DMS114 treated with DMSO at 0.1 percent for 48 hours (cell line): ENCODE measurements around the gene GSTO2.

Experiments
- DNase-seq: peaks from one replicate; lab custom pipeline; 2025; ENCODE audit not compliant: unreplicated experiment; lab: John Stamatoyannopoulos, UW

GSTO2 gene

DNA sequence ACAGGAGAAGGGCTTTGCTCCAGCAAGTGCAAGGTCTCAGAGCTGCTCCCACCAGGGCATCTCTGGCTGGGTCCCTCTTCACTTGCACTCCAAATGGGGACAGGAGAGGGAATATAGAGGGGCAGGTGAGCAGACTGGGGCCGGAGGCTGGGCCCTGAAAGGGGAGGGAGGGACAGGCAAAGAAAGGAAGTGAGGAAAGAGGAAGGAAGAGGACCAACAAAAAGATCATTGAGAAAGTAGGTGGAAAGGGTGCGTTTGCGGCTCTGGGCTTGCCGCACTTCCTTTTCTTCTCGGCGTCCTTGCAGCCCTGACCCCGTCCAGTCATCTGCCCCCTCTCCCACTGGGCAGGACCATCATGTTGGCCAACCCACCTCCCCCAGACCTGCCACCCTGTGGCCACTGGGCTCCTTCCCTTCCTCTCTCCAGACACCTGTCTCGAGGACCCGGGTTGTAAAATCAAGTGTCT, 55.3 kb downstream of the GSTO2 start:
- DNase-seq: no peak

DNA sequence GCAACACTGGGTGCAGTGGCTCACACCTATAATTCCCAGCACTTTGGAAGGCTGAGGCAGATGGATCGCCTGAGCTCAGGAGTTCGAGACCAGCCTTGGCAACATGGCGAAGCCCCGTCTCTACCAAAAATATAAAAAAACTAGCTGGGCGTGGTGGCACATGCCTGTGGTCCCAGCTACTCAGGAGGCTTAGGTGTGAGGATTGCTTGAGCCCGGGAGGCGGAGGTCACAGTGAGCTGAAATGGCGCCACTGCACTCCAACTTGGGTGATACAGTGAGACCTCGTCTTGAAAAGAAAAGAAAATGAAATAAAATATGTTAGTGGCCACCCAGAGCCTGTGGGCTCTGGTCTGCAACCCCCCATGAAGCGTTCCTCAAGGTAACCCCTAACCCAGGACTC, 55.9 kb downstream of the GSTO2 start:
- DNase-seq: no peak

DNA sequence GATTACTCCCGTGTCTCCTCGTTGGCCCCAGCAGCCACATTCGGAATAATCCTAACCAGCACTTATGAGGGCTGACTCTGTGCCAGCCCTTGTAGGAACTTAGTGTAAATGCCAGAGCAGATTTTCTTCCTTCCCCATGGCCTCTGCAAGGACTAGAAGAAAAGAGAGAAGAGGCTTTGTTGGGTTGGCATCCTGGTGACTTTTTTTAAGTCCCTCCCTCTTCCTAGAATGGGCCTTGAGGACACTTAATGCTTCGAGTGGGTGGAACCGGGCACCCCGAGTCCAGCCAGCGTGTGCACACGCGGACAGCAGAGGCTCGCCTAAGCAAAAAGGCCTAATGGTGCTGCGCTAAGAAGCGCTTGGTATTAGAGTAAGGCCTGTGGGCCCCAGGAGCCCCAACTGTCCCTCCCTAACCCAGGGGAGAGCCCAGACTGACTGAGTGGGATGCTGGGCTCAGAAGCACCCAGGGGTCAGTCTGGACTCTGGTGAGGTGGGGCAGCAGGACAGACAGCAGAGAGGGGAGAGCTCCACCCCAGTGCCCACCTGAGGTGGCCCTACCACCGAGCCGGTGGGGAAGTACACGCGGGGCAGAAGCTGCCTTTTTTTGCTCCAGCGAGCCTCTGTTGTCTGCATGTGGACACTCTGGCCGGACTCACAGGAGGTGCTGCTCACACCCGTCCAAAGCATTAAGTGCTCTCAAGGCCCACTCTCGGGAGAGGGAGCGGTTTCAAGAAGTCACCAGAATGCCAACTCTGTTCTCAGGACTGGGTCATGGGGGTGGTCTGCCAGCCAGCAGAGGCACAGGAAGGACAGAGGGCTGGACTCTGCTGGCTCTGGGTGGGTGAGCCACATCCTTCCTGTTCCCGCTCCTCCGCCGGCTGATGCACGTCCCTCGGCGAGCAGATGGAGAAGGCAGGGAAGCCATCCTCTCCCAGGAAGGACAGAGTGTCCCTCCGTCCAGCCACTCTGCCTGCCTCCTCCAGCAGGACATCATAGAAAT, 56.8 kb downstream of the GSTO2 start:
- no peak for DNase-seq

DNA sequence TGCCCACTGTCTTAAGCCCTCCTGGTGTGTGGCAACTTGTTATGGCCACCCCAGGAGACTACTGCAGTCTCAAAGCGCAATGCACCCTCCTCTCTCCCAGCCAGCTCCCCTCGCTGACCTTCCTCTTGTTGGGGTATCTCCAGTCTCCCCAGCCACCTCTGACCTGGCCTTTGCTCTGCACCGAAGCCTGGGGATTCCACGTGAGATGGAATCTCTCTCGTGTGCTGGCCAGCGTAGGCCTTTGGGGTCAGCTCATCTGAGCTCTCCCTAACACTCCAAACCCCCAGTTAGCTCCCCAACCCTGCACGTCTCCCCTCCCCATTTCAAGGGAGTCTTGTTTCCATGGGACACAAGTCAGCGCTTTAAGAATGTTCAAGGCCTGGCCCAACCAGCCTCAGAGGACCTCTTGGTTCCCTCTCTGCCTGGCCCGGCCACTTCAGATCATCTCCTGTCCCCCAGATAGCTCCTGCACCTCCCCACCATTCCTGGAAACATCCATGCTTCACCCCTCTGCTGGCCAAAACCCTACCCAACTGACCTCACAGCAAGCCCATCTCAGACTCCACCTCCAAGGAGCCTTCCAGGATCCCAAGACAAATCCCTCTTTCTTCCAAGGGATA, 58.1 kb downstream of the GSTO2 start:
- no peak for DNase-seq

DNA sequence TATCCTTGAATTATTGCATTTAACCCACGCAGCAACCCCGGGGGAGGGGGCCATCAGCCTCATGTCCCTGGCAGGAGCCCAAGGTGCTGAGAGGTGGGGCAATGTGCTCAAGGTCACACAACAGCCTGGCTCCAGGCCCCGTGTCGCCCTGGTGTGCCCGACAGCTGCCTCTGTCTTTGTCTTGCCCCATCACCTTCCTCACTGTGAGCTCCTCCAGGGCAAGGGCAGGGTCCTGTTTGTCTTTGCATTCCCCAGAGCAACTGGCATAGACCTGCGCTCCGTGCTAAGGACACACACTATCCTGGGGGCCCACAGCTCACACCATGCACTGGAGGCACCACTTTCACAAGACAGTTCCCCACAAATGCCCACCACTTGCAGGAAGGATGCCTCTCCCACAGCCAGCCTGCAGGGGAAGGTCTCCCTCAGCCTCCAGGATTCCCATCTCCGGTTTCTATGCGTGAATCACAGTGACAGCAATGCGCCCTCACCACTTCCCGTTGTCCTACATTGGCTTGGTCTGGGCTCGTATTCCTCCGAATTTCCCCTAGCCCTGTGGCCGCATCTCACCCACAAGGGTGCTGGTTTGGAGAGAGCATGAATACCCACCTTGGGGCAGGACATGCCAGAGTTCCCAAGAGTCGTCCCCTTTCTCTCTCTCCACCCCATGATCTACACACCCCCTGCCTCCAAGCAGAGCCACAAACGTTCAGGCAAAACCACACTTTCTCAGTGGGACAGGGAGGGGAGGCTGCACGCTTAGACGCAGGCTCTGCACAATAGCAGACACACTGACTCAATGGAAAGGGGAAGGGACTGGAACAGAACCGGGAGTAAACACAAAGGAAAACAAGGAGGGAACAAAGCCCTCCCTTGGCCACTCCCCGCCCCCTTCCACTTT, 59.0 kb downstream of the GSTO2 start:
- no peak for DNase-seq

DNA sequence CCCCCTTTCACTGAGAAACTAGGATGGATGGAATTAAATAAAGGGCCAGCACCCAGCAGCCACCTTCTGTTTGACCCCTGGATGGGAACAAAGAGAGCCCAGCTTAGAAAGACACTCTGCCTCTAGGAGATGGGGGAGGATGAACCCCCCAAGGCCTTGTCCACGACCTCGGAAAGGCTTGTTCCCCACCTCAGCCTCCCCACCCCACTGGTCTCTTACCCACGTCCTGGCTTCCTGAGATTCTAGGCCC, 59.6 kb downstream of the GSTO2 start:
- DNase-seq: no peak

DNA sequence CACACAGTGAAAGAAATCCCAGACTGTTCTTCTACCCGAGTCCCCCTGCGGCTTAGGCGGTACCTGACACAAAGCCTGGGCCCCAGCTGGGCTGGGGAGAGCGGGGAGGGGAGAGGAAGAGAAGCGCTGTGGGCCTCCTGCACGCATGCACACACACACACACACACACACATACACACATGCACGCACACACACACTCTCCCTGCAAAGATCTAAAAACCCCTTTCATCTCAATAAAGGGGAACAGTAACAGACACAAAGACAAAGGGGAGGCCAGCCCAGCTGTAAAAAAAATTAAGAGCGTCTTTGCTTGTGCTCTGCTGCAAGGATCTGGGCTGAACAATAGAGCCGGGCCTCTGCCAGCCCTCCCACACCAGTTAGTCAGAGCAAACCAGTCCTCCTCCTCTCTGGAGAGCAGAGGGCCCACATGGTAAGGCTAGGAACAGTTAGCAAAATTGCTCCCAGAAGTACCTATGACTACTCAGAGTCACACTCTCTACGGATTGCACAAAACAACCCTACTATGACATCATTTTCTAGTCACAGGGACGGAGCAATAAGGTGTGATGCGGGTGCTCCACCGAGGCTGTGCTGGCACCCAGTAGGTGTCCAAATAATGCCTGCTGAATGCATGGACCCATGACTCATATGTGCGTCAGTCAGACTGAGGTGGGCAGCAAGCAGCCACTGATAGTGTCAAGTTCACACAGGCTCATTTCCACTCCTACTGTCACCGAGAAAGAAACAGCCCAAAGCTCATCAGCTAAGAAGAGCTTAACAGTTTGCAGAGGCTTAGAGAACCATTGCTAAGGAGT, 60.1 kb downstream of the GSTO2 start:
- DNase-seq: no peak

DNA sequence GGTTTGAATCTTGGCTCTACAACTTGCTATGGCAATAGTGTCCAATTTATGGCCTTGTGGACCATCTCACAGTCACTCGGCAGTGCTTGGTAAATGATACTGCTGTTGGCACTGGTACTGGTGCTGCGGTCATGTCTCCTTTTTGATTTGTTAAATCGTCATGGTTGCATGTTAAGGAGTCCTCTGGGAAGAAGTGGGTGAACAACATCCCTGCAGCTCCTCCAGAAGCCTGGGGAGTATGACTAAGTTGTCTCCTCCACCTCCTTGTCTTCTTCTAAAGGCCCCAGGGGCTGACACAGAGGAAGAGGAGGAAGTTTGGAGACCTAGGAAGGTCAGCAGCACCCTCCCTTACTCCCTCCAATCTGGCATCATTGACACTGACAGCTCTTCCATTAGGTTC, 60.8 kb downstream of the GSTO2 start:
- no peak for DNase-seq

DNA sequence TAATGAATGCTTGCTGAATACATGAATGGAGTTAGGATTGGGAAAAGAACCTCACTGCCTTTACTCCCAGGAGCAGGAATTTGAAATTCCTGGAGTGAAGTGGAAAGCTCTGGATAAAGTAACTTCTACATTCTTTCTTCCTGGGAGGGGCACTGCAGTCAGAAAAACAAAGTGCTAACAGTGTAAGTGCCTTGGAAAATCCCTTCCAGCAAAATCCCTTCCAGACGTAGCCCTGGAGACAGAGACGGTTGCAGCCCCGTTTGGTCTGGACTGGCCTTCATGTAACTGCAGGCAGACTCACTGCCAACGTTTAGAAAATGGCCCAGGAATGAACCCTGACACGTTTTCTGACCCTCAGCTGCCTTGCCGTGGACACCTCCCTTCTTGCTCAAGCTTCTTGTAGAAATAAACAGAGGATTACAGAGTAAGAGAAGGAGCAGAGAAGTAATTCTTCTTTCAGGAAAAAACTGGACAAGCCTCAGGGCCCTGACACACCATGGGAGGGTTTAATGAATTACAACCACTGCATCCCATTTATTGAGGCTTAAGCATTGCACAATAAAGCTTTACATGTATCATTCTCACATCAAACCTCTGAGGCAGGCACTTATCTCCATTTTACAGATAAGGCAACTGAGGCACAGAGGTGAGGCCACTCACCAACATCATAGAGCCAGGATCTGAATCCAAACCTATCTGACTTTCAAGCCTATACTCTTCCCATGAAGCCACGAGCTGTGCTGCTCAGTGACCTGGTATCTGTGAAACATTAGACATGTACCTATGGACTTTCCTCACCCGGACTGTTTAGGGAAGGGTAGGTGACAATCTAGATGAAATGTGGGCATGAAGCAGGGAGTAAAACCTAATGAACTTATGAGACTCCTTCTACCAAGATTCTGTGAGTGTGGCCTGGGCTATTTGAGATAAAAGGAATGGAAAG, 61.5 kb downstream of the GSTO2 start:
- DNase-seq: no peak

DNA sequence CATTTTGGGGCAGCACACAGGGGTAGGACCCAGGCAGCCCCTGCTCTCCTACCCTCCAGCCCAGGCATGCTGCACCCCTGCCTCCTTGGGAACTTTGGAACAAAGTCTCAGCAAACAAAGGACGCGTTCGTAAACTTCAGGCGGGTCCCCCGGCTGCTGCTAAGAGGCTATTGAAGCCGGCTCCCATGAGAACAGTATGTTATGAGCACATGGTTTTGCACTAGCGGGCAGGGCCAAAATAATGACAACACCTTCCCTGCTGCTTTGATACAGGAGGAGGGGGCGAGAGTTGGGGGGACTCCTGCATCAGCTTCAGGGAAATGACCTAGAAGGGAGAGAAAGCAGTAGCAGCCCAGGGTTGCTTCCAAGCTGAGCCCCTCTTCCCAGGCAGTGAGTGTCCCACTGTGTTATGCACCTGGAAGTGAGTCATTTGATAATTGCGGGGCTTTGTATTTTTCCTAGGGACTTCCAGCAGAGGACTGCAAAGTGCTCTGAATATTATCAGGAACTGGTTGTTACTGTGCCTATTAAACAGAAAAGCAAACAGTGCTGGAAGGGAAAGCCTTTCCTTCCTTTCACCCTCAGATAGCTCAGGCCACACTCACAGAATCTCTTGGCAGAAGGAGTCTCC, 62.3 kb downstream of the GSTO2 start:
- no peak for DNase-seq

DNA sequence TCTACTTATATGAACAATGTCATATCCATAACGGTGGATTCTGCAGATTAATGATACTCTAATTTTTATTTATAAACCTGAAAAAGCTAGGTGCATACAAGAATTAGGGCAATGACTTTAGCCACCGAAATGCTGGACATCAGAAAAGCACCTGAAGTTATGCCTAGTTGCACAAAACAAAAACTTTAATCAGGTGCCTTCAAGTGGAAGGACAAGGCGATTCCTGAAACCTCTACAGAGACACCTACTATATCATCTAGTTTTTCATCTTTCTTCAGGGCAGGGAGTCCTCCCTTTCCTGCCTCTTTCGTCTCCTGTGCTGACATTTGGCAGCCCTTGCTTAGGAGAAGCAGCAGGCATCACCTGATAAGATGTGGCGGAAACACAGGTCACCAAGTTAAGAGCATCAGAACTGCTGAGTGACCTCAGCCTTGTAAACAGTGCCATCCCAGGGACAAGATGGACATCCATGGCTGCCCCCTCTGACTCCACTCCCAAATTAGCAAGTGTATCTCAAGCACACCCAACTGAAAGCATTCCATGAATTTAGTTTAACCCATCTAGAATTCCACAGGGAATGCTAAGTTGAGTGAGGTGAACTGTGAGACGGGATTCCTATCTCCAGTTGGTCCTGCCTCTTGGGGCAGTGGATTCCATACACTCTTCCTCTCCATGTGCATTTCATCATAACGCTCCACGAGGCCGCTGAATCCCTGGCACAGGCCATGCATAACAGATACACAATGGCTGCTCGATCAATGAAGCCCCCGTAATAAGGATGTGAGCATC, 63.5 kb downstream of the GSTO2 start:
- DNase-seq: no peak

DNA sequence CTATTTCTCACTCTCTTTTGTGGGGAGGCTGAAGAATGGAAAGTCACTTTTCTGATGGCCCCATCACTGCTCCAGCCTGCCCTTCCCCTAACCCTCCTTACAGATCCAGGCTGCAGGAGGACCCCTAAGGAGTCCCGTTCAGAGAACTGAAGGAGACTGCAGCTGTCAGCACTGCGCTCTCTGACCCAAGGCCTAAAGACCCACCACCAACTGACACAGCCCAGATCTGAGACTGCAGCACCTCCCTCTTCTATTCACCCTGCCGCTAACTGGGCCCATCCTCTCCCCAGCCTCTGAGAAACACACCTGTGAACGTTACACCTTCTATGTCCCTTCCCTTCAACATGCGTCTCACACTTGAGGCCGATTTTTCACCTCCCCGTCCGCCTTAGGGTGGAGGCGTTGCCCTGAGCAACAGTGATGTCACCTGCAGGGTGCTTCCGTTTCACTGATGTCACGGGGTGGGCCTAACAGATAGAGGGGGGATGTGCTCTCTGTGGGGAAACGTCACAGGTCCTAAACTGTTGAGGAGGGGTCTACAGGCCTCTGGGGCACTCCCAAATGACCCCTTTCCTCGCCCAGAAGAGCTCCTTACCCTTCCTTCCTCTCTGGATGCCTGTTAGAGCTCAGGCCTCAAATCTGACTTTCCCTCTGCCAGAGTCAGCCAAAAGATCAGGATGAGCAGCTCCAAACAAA, 64.2 kb downstream of the GSTO2 start:
- no peak for DNase-seq

DNA sequence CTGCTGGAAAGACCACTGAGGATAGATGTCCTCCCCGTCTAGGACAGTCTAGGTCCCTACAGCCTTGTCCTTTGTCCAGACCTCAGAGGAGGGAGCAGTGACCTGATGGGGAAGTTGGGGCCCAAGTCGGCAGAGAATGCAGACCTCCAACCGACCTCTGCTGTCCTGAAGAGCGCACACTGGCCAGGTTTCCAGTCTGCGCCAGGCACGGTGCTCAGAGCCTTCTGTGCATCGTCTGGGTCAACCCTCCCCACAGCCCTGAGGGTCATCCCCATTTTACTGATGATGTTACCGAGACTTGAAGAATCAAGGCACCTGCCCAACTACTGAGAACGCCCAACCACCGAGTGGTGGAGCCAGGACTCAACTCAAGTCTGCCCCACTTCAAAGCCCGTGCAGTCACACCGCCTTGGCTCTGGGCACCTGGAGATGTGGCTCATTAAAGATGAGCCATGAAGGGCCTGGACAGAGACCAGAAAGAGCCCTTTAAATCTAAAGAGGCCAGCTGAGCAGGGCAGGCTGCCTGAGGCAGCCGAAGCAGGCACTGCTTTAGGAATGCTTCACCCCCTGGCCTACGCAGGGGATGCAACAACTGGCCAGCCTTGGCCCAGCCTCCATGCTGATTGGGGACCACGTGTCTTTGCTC, 64.9 kb downstream of the GSTO2 start:
- DNase-seq: no peak

DNA sequence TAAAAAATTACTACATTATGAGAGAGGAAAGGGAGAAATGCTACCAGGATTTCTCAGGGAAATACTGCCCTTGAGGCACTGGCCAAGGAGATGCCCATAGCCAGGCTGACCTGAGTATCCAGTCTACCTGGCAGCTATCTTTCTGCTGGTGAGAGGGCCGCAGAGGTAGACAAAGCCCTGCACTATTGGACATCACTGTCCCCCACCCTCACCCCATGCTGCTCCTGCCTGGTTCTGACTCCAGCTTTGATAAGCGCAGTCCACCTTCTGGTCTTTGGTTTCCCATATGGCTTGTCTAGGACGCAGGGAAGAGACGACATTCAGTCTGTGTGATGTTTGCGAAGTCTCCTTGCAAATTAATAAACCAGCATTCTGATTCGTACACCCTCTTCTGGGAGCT, 65.6 kb downstream of the GSTO2 start:
- no peak for DNase-seq

DNA sequence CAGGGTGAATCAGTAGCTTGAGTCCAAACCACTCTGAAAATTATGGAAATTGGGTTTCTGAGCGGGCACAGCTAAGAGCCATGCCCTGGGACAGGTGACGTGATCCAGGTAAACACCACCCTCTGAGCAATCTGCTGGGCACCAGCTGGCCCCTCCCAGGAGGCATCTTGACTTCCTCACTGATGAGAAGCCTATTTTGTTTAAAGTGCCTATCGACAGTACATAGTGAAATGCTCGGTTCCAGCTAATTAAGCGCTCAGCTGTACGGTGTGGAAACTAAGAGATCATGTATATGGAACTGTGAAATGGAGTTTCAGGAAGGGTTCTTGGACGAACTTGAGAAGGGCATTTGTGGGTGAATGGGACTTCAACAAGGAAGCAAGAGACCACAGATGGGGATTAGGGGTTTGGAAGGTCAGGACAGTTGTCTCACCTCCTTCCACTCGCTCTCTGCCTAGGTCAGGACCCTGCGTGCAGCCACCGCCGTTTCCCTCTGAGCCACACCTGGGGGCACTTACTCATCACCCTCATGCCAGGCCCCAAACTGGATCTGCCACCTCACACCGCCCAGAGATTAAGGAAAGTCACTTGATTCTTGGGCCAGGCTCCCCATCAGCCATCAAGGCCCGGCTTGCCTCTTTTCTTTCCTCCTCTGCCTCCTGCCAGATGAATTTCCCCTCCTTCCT, 66.1 kb downstream of the GSTO2 start:
- DNase-seq: no peak

DNA sequence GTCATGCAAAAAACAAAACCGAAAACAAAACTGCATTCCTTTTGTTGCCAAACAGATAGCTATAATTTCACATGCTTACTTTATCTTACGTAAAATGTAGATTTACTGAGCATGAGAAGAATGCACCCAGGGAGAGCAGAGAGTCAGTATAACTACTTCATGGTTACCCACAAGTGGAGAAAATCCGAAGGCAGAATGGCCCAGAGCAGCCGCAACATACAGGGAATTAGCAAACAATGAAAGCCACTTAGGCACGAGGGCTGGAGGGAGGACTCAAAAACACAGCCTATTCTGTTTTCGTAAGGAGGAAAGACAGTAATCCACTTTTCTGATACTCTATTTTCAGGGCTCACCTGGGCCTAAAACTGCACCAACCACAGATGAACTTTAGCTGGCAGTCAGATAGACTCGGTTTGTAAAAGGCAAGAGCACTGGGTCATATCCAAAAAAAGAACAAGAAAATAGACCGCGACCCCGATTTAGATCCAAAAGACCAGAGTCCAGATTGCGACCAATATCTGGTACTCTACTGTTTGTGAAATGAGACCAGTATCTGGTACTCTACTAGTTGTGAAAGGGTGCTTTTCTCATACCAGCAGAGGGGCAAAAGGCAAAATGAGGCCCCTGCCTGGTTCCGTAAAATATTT, 68.0 kb downstream of the GSTO2 start:
- DNase-seq: no peak
